Liver (tissue), 3 donors: Measurements from ENCODE around the gene CBX2.

Experiments used
- FOXA2 ChIP-seq: IDR thresholded peaks from 2 replicates; pipeline ENCODE4 v1.6.1; 2016; ENCODE audit warnings: antibody characterized with exemption
- GABPA ChIP-seq, 2 donors: IDR thresholded peaks in 1 of 2; conservative IDR thresholded peaks in 1 of 2; 2 replicates each; pipeline ENCODE4 v1.6.1; 2016; ENCODE audit warnings: antibody characterized with exemption in 2 of 2, mild to moderate bottlenecking in 1 of 2, moderate library complexity in 1 of 2
- RAD21 ChIP-seq, 2 donors: IDR thresholded peaks; 2 replicates each; pipeline ENCODE4 v1.6.1; 2016; ENCODE audit warnings: antibody characterized with exemption in 2 of 2, mild to moderate bottlenecking in 2 of 2
- RXRA ChIP-seq, 2 donors: IDR thresholded peaks; 2 replicates each; pipeline ENCODE4 v1.6.1; 2017 to 2018; ENCODE audit warnings: antibody characterized with exemption in 2 of 2, mild to moderate bottlenecking in 1 of 2
- YY1 ChIP-seq: IDR thresholded peaks from 2 replicates; pipeline ENCODE4 v1.6.1; 2016; ENCODE audit warnings: antibody characterized with exemption, mild to moderate bottlenecking
- TF ChIP-seq, protein P1 (sequence below): fragments of 150-350 bp; IDR thresholded peaks from 2 replicates; pipeline ENCODE4 v1.5.1; 2017; ENCODE audit warnings: improper control_type of control experiment, low read depth, low read length; ENCODE audit not compliant: missing input control
- TF ChIP-seq, protein P2 (sequence below): IDR thresholded peaks from 2 replicates; pipeline ENCODE4 v1.6.1; 2016; ENCODE audit warnings: antibody characterized with exemption
- TF ChIP-seq, protein P3 (sequence below): IDR thresholded peaks from 2 replicates; pipeline ENCODE4 v1.6.1; 2016; ENCODE audit warnings: antibody characterized with exemption
- TF ChIP-seq, protein P4 (sequence below): IDR thresholded peaks from 2 replicates; pipeline ENCODE4 v1.6.1; 2016; ENCODE audit warnings: antibody characterized with exemption, mild to moderate bottlenecking
- donor health status: healthy.
- donor health status: healthy.

DNA sequence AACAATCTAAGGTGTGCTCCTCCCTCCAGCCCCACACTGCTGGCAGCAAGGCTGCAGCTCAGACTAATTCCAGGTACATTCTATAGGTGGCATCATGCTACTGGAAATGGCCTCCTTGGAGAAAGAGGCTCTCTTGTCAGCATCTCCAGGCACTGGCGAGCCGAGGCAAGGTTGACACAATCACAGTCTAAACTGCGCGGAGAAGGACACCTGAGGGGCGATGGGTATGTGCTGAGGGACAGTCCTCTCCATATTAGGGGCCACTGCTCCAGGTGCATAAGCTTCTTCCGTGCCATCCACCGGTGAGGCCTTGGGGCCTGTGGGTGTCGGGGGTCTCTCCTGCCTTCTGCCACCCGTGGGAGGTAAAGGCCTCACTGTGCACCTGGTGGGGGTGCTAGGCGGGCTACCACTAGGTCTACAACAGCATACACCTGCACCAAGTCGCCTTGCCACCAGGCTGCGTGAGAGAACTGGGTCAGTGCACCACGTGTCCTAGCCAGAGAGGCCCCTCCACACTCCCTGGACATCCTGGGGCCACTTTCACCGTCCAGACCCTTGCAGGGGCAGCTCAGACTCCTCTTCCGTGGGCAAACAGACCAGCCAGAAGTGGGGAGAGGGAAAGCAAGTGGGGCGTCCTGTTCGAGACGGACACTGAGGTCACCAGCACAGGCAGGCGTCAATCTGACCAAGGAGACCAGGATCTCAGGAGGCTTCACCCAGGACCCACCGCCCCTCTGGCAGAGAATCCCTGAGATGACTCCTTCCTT lies 31.0 kb downstream of the CBX2 start:
- TF ChIP-seq, protein P1, sequence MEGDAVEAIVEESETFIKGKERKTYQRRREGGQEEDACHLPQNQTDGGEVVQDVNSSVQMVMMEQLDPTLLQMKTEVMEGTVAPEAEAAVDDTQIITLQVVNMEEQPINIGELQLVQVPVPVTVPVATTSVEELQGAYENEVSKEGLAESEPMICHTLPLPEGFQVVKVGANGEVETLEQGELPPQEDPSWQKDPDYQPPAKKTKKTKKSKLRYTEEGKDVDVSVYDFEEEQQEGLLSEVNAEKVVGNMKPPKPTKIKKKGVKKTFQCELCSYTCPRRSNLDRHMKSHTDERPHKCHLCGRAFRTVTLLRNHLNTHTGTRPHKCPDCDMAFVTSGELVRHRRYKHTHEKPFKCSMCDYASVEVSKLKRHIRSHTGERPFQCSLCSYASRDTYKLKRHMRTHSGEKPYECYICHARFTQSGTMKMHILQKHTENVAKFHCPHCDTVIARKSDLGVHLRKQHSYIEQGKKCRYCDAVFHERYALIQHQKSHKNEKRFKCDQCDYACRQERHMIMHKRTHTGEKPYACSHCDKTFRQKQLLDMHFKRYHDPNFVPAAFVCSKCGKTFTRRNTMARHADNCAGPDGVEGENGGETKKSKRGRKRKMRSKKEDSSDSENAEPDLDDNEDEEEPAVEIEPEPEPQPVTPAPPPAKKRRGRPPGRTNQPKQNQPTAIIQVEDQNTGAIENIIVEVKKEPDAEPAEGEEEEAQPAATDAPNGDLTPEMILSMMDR: peak; percentile 53
- TF ChIP-seq, protein P2, sequence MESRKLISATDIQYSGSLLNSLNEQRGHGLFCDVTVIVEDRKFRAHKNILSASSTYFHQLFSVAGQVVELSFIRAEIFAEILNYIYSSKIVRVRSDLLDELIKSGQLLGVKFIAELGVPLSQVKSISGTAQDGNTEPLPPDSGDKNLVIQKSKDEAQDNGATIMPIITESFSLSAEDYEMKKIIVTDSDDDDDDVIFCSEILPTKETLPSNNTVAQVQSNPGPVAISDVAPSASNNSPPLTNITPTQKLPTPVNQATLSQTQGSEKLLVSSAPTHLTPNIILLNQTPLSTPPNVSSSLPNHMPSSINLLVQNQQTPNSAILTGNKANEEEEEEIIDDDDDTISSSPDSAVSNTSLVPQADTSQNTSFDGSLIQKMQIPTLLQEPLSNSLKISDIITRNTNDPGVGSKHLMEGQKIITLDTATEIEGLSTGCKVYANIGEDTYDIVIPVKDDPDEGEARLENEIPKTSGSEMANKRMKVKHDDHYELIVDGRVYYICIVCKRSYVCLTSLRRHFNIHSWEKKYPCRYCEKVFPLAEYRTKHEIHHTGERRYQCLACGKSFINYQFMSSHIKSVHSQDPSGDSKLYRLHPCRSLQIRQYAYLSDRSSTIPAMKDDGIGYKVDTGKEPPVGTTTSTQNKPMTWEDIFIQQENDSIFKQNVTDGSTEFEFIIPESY: no peak
- TF ChIP-seq FOXA2: no peak
- peak; percentile 79 to 87 for TF ChIP-seq RAD21 (IDR thresholded peaks at IDR 0.05)
- TF ChIP-seq, protein P3, sequence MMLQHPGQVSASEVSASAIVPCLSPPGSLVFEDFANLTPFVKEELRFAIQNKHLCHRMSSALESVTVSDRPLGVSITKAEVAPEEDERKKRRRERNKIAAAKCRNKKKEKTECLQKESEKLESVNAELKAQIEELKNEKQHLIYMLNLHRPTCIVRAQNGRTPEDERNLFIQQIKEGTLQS: no peak
- no peak for TF ChIP-seq GABPA (IDR thresholded peaks at IDR 0.05 in 1 of 2, conservative IDR thresholded peaks at IDR 0.05 in 1 of 2)
- TF ChIP-seq YY1: no peak
- TF ChIP-seq, protein P4, sequence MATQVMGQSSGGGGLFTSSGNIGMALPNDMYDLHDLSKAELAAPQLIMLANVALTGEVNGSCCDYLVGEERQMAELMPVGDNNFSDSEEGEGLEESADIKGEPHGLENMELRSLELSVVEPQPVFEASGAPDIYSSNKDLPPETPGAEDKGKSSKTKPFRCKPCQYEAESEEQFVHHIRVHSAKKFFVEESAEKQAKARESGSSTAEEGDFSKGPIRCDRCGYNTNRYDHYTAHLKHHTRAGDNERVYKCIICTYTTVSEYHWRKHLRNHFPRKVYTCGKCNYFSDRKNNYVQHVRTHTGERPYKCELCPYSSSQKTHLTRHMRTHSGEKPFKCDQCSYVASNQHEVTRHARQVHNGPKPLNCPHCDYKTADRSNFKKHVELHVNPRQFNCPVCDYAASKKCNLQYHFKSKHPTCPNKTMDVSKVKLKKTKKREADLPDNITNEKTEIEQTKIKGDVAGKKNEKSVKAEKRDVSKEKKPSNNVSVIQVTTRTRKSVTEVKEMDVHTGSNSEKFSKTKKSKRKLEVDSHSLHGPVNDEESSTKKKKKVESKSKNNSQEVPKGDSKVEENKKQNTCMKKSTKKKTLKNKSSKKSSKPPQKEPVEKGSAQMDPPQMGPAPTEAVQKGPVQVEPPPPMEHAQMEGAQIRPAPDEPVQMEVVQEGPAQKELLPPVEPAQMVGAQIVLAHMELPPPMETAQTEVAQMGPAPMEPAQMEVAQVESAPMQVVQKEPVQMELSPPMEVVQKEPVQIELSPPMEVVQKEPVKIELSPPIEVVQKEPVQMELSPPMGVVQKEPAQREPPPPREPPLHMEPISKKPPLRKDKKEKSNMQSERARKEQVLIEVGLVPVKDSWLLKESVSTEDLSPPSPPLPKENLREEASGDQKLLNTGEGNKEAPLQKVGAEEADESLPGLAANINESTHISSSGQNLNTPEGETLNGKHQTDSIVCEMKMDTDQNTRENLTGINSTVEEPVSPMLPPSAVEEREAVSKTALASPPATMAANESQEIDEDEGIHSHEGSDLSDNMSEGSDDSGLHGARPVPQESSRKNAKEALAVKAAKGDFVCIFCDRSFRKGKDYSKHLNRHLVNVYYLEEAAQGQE: no peak
- TF ChIP-seq RXRA (IDR thresholded peaks at IDR 0.05): no peak
